GM12878 (cell line): ENCODE results near the gene CORO7.

Experiments used
- CHD4 ChIP-seq: fragments of 200-600 bp; sonication (generic); IDR thresholded peaks from 2 replicates; pipeline ENCODE4 v1.6.1; 2016; ENCODE audit warnings: mild to moderate bottlenecking
- EZH2 ChIP-seq: IDR thresholded peaks from 2 replicates; pipeline ENCODE4 v1.6.1; 2012; ENCODE audit warnings: low read depth, mild to moderate bottlenecking, control low read depth, inconsistent platforms, low read length, borderline replicate concordance; ENCODE audit not compliant: control insufficient read depth
- HCFC1 ChIP-seq: fragments of 150-350 bp; IDR thresholded peaks from 2 replicates; pipeline ENCODE4 v1.6.1; 2014; ENCODE audit warnings: low read length
- IKZF1 ChIP-seq: fragments of 450-650 bp; conservative IDR thresholded peaks from 2 replicates; pipeline ENCODE4 v1.6.1; 2017; ENCODE audit warnings: antibody characterized with exemption, mild to moderate bottlenecking
- LARP7 ChIP-seq: fragments of 450-650 bp; IDR thresholded peaks from 2 replicates; pipeline ENCODE4 v1.6.1; 2017; ENCODE audit warnings: mild to moderate bottlenecking
- PAX8 ChIP-seq: fragments of 450-650 bp; IDR thresholded peaks from 2 replicates; pipeline ENCODE4 v1.6.1; 2017; ENCODE audit warnings: mild to moderate bottlenecking, moderate library complexity
- POLR2AphosphoS5 ChIP-seq: IDR thresholded peaks from 2 replicates; pipeline ENCODE4 v1.6.1; 2011; ENCODE audit warnings: mild to moderate bottlenecking, low read length, inconsistent platforms
- RAD21 ChIP-seq: IDR thresholded peaks from 2 replicates; pipeline ENCODE4 v1.6.1; 2011; ENCODE audit warnings: mild to moderate bottlenecking, low read depth, low read length, moderate library complexity; ENCODE audit not compliant: insufficient read depth
- RCOR1 ChIP-seq: conservative IDR thresholded peaks from 2 replicates; pipeline ENCODE4 v1.6.1; 2012; ENCODE audit warnings: low read depth, low read length, improper control_type of control experiment
- STAT3 ChIP-seq: IDR thresholded peaks from 2 replicates; pipeline ENCODE4 v1.6.1; 2011; ENCODE audit warnings: low read depth, low read length, improper control_type of control experiment
- TF ChIP-seq, protein P1 (sequence below), 3 experiments: IDR thresholded peaks in 2 of 3; conservative IDR thresholded peaks in 1 of 3; 2 replicates each; pipeline ENCODE4 v1.5.1; 2011; ENCODE audit warnings: low read depth in 3 of 3, low read length in 3 of 3, mild to moderate bottlenecking in 3 of 3, control low read depth in 2 of 3, moderate library complexity in 2 of 3, inconsistent platforms in 1 of 3, mixed read lengths in 1 of 3; ENCODE audit not compliant: control insufficient read depth in 2 of 3, insufficient read depth in 1 of 3; ENCODE audit errors: extremely low read depth in 1 of 3
- TF ChIP-seq, protein P2 (sequence below): fragments of 450-650 bp; formaldehyde crosslinking; IDR thresholded peaks from 2 replicates; pipeline ENCODE4 v1.5.0; 2022; ENCODE audit warnings: mild to moderate bottlenecking, missing genetic modification characterization
- TF ChIP-seq, protein P3 (sequence below): fragments of 450-650 bp; IDR thresholded peaks from 2 replicates; pipeline ENCODE4 v1.6.1; 2017; ENCODE audit warnings: mild to moderate bottlenecking, moderate library complexity

DNA sequence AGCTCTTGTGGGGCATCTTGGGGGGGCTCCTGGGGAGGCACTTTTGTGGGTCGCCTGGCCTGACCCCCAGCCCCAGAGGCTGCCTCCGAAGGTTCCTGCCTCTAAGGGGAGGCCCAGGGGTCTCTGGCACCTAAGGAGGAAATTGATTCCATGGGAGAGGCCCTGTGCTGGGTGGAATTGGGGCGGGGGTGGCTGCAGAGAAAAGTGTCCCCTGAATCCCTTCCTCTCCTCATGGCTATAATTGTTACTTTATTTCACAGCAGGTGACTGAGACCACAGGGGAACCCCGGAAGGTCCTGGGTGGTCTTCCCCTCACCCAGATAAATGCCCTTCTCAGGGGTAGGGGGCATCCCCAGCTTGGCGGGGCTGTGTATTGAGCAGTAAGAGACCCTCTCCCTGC, 97.4 kb downstream of the CORO7 start:
- TF ChIP-seq RCOR1 (no peak), LARP7 (no peak), EZH2 (no peak), STAT3 (no peak), RAD21 (no peak), HCFC1 (no peak), POLR2AphosphoS5 (no peak), CHD4 (no peak), PAX8 (no peak), IKZF1 (no peak)
- TF ChIP-seq, protein P1, sequence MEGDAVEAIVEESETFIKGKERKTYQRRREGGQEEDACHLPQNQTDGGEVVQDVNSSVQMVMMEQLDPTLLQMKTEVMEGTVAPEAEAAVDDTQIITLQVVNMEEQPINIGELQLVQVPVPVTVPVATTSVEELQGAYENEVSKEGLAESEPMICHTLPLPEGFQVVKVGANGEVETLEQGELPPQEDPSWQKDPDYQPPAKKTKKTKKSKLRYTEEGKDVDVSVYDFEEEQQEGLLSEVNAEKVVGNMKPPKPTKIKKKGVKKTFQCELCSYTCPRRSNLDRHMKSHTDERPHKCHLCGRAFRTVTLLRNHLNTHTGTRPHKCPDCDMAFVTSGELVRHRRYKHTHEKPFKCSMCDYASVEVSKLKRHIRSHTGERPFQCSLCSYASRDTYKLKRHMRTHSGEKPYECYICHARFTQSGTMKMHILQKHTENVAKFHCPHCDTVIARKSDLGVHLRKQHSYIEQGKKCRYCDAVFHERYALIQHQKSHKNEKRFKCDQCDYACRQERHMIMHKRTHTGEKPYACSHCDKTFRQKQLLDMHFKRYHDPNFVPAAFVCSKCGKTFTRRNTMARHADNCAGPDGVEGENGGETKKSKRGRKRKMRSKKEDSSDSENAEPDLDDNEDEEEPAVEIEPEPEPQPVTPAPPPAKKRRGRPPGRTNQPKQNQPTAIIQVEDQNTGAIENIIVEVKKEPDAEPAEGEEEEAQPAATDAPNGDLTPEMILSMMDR (IDR thresholded peaks at IDR 0.05 in 2 of 3, conservative IDR thresholded peaks at IDR 0.05 in 1 of 3; ENCODE audit: control insufficient read depth in 2 of 3, extremely low read depth in 1 of 3, insufficient read depth in 1 of 3, low read depth in 3 of 3, low read length in 3 of 3), result no peak
- TF ChIP-seq, protein P2, sequence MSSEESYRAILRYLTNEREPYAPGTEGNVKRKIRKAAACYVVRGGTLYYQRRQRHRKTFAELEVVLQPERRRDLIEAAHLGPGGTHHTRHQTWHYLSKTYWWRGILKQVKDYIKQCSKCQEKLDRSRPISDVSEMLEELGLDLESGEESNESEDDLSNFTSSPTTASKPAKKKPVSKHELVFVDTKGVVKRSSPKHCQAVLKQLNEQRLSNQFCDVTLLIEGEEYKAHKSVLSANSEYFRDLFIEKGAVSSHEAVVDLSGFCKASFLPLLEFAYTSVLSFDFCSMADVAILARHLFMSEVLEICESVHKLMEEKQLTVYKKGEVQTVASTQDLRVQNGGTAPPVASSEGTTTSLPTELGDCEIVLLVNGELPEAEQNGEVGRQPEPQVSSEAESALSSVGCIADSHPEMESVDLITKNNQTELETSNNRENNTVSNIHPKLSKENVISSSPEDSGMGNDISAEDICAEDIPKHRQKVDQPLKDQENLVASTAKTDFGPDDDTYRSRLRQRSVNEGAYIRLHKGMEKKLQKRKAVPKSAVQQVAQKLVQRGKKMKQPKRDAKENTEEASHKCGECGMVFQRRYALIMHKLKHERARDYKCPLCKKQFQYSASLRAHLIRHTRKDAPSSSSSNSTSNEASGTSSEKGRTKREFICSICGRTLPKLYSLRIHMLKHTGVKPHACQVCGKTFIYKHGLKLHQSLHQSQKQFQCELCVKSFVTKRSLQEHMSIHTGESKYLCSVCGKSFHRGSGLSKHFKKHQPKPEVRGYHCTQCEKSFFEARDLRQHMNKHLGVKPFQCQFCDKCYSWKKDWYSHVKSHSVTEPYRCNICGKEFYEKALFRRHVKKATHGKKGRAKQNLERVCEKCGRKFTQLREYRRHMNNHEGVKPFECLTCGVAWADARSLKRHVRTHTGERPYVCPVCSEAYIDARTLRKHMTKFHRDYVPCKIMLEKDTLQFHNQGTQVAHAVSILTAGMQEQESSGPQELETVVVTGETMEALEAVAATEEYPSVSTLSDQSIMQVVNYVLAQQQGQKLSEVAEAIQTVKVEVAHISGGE (CRISPR knock-in tag), result no peak
- TF ChIP-seq, protein P3, sequence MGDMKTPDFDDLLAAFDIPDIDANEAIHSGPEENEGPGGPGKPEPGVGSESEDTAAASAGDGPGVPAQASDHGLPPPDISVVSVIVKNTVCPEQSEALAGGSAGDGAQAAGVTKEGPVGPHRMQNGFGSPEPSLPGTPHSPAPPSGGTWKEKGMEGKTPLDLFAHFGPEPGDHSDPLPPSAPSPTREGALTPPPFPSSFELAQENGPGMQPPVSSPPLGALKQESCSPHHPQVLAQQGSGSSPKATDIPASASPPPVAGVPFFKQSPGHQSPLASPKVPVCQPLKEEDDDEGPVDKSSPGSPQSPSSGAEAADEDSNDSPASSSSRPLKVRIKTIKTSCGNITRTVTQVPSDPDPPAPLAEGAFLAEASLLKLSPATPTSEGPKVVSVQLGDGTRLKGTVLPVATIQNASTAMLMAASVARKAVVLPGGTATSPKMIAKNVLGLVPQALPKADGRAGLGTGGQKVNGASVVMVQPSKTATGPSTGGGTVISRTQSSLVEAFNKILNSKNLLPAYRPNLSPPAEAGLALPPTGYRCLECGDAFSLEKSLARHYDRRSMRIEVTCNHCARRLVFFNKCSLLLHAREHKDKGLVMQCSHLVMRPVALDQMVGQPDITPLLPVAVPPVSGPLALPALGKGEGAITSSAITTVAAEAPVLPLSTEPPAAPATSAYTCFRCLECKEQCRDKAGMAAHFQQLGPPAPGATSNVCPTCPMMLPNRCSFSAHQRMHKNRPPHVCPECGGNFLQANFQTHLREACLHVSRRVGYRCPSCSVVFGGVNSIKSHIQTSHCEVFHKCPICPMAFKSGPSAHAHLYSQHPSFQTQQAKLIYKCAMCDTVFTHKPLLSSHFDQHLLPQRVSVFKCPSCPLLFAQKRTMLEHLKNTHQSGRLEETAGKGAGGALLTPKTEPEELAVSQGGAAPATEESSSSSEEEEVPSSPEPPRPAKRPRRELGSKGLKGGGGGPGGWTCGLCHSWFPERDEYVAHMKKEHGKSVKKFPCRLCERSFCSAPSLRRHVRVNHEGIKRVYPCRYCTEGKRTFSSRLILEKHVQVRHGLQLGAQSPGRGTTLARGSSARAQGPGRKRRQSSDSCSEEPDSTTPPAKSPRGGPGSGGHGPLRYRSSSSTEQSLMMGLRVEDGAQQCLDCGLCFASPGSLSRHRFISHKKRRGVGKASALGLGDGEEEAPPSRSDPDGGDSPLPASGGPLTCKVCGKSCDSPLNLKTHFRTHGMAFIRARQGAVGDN, result no peak
